Endothelial cell of umbilical vein (primary cell): ENCODE measurements around the gene CAMK2G. TPM values are rescaled to one million over a fixed set of nuclear protein-coding genes. Genes with fewer than 3 reads are reported as not detected.

Source experiments
- BruUV-seq: library from RNA; stranded (reverse); fragments of 400-500 nt; replicated peaks from 2 replicates; lab custom pipeline; 2021; lab: Mats Ljungman, UMichigan
- CTCF ChIA-PET: fragments of 300-600, 350-600 bp; sonication (Branson Sonifier 250); formaldehyde crosslinking; loops from one replicate; lab custom pipeline; 2021; ENCODE audit warnings: antibody characterized with exemption, inconsistent platforms; lab: Charles Lee
- POLR2A ChIA-PET: fragments of 300-600, 350-600 bp; sonication (Branson Sonifier 250); formaldehyde crosslinking; loops from one replicate; lab custom pipeline; 2021; ENCODE audit warnings: antibody characterized with exemption, inconsistent platforms; lab: Charles Lee
- DNase-seq: peaks from one replicate; pipeline ENCODE4 v3.0.0-alpha.2; 2011; ENCODE audit warnings: low read depth, low spot score
- FAIRE-seq: peaks from 2 replicates; lab custom pipeline; 2011; peaks lifted over from hg19 to GRCh38; lab: Jason Lieb, UNC
- H2AFZ ChIP-seq: 2 replicates; pipeline ENCODE4 v1.6.0; 2012; ENCODE audit warnings: low read depth, low read length, control low read depth, inconsistent platforms
- H3K27ac ChIP-seq: 2 replicates; pipeline ENCODE4 v1.5.1; 2011; ENCODE audit warnings: low read depth, mild to moderate bottlenecking, control low read depth, low read length, moderate library complexity; ENCODE audit not compliant: insufficient read depth
- H3K27me3 ChIP-seq, 2 experiments: 2 replicates each; pipeline versions ENCODE4 v1.6.0 to v1.6.1; 2011; ENCODE audit warnings: low read length in 2 of 2, mixed read lengths in 1 of 2; ENCODE audit not compliant: control insufficient read depth in 2 of 2, insufficient read depth in 2 of 2
- H3K36me3 ChIP-seq, 2 experiments: 2 replicates in 1 of 2; 3 replicates in 1 of 2; pipeline ENCODE4 v1.5.1; 2011; ENCODE audit warnings: low read length in 2 of 2, mild to moderate bottlenecking in 1 of 2, moderate library complexity in 1 of 2; ENCODE audit not compliant: control insufficient read depth in 2 of 2, insufficient read depth in 2 of 2; ENCODE audit errors: extremely low read depth in 1 of 2
- H3K4me1 ChIP-seq: 3 replicates; pipeline ENCODE4 v1.5.1; 2011; ENCODE audit warnings: mild to moderate bottlenecking, low read length; ENCODE audit not compliant: control insufficient read depth, insufficient read depth; ENCODE audit errors: extremely low read depth
- H3K4me2 ChIP-seq: 2 replicates; pipeline ENCODE4 v1.6.1; 2011; ENCODE audit warnings: low read length, control low read depth, mixed read lengths; ENCODE audit not compliant: insufficient read depth
- H3K4me3 ChIP-seq, 3 experiments: fragments of 200-600 bp in 1 of 3; sonication (generic), shearing (Covaris generic) in 1 of 3; replicated peaks in 1 of 3; 2 replicates each; pipeline ENCODE4 v1.5.1; 2011 to 2016; ENCODE audit warnings: control low read depth in 3 of 3, low read length in 3 of 3, mild to moderate bottlenecking in 2 of 3, inconsistent platforms in 1 of 3, low read depth in 1 of 3, moderate library complexity in 1 of 3; ENCODE audit not compliant: insufficient read depth in 1 of 3
- H3K79me2 ChIP-seq: 2 replicates; pipeline ENCODE4 v1.6.0; 2012; ENCODE audit warnings: low read length, inconsistent platforms; ENCODE audit not compliant: control insufficient read depth, insufficient read depth
- H3K9ac ChIP-seq: replicated peaks from 2 replicates; pipeline ENCODE3; 2011; ENCODE audit warnings: low read length, control low read depth; ENCODE audit not compliant: insufficient read depth; ENCODE audit errors: extremely low read depth
- H3K9me1 ChIP-seq: replicated peaks from 3 replicates; pipeline ENCODE4 v1.6.0; 2011; ENCODE audit warnings: mild to moderate bottlenecking, low read length; ENCODE audit not compliant: control insufficient read depth, insufficient read depth; ENCODE audit errors: extremely low read depth
- H3K9me3 ChIP-seq: replicated peaks from 2 replicates; pipeline ENCODE4 v1.5.1; 2012; ENCODE audit warnings: low read length, inconsistent platforms; ENCODE audit not compliant: control insufficient read depth, insufficient read depth
- H4K20me1 ChIP-seq: replicated peaks from 2 replicates; pipeline ENCODE3; 2011; ENCODE audit warnings: mild to moderate bottlenecking, low read length; ENCODE audit not compliant: control insufficient read depth, insufficient read depth; ENCODE audit errors: extremely low read depth
- EZH2 ChIP-seq: IDR thresholded peaks from 2 replicates; pipeline ENCODE4 v1.6.1; 2012; ENCODE audit warnings: borderline replicate concordance, low read depth, mild to moderate bottlenecking, moderate library complexity, low read length, inconsistent platforms; ENCODE audit not compliant: severe bottlenecking
- FOS ChIP-seq: IDR thresholded peaks from 2 replicates; pipeline ENCODE4 v1.6.1; 2011; ENCODE audit warnings: mild to moderate bottlenecking, low read length, moderate library complexity, borderline replicate concordance; ENCODE audit not compliant: insufficient read depth
- GATA2 ChIP-seq: IDR thresholded peaks from 2 replicates; pipeline ENCODE4 v1.7.0; 2011; ENCODE audit warnings: low read depth, mild to moderate bottlenecking, moderate library complexity, mixed read lengths, low read length; ENCODE audit not compliant: insufficient read length, insufficient read depth
- JUN ChIP-seq: IDR thresholded peaks from 2 replicates; pipeline ENCODE4 v1.6.1; 2011; ENCODE audit warnings: borderline replicate concordance, low read depth; ENCODE audit not compliant: insufficient read length, insufficient read depth
- MYC ChIP-seq: IDR thresholded peaks from one replicate; pipeline ENCODE4 v1.6.1; 2011; ENCODE audit warnings: mild to moderate bottlenecking, low read depth, low read length
- POLR2A ChIP-seq: IDR thresholded peaks from 2 replicates; pipeline ENCODE4 v1.6.1; 2012; ENCODE audit warnings: low read depth, mild to moderate bottlenecking, control low read depth, low read length
- POLR2AphosphoS5 ChIP-seq: IDR thresholded peaks from 2 replicates; pipeline ENCODE4 v1.6.1; 2012; ENCODE audit warnings: low read depth, mild to moderate bottlenecking, control low read depth, low read length, moderate library complexity; ENCODE audit not compliant: insufficient read depth
- dilution Hi-C: fragments of 300-500 bp; cut with MboI; formaldehyde crosslinking; loops from one replicate; pipeline ENCODE4 v1.15.0; 2019; ENCODE audit warnings: low sequenced_read_pairs; ENCODE audit not compliant: extremely low pct_ligation_motif_present
- intact Hi-C: fragments of 100-400 bp; cut with micrococcal nuclease; formaldehyde crosslinking; loops from one replicate; pipeline ENCODE4 v1.10.0; 2022
- polyA plus RNA-seq, 4 experiments: library from polyadenylated mRNA; depleted of rRNA in 3 of 4; stranded (reverse) in 3 of 4; unstranded in 1 of 4; fragments of >200 nt; gene quantifications; 2 replicates each; pipeline versions ENCODE4 v1.2.1 to v1.2.3, GENCODE V29; 2011 to 2012; ENCODE audit warnings: missing spikeins in 1 of 4
- total RNA-seq: library from RNA; stranded (reverse); gene quantifications from 2 replicates; pipeline ENCODE4 v1.2.3, GENCODE V29; 2021
- TF ChIP-seq, protein P1 (sequence below), 2 donors: IDR thresholded peaks; 1 replicate in 1 of 2; 2 replicates in 1 of 2; pipeline ENCODE4 v1.5.1; 2011; ENCODE audit warnings: low read length in 2 of 2, mild to moderate bottlenecking in 2 of 2, moderate library complexity in 2 of 2, control low read depth in 1 of 2, inconsistent platforms in 1 of 2, low read depth in 1 of 2; ENCODE audit not compliant: insufficient read depth in 1 of 2; ENCODE audit errors: extremely low read depth in 1 of 2
- TF ChIP-seq, protein P2 (sequence below): IDR thresholded peaks from 2 replicates; pipeline ENCODE4 v1.6.1; 2011; ENCODE audit not compliant: insufficient read depth, insufficient read length

Gene CAMK2G
- total and polyA plus RNA-seq, 2 donors (not counting 3 experiments of a cell fraction or from before 2014, with no cell fraction given): 27.2 to 33.6 TPM

DNA sequence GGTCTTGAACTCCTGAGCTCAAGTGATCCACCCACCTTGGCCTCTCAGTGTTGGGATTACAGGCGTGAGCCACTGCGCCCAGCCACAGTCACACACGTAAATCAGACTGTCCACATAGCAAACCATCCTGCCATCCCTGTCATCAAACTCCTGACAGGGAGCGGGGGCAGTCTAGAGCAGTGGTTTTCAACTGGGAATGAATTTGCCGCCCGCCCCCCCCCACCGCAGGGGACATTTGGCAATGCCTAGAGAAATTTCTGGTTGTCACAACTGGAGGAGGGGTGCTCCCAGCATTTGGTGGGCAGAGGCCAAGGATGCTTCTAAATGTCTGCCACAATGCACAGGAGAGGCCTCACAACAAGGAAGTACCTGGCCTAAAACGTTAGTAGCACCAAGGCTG is 24.1 kb downstream of the CAMK2G start:
- no peak overlapping the region for H3K4me3 ChIP-seq
- no peaks in the 10 kb centered on the region for H3K9me3 ChIP-seq
- DNase-seq (no peak), FAIRE-seq (no peak)
- H3K9ac ChIP-seq: no peak overlapping the region
- peaks cover 12 to 33% of the 10 kb centered on the region in 2 experiments for H3K36me3 ChIP-seq
- TF ChIP-seq MYC: no peak
- TF ChIP-seq, protein P1, sequence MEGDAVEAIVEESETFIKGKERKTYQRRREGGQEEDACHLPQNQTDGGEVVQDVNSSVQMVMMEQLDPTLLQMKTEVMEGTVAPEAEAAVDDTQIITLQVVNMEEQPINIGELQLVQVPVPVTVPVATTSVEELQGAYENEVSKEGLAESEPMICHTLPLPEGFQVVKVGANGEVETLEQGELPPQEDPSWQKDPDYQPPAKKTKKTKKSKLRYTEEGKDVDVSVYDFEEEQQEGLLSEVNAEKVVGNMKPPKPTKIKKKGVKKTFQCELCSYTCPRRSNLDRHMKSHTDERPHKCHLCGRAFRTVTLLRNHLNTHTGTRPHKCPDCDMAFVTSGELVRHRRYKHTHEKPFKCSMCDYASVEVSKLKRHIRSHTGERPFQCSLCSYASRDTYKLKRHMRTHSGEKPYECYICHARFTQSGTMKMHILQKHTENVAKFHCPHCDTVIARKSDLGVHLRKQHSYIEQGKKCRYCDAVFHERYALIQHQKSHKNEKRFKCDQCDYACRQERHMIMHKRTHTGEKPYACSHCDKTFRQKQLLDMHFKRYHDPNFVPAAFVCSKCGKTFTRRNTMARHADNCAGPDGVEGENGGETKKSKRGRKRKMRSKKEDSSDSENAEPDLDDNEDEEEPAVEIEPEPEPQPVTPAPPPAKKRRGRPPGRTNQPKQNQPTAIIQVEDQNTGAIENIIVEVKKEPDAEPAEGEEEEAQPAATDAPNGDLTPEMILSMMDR (IDR thresholded peaks at IDR 0.05; ENCODE audit: extremely low read depth in 1 of 2, insufficient read depth in 1 of 2, low read depth in 1 of 2, low read length in 2 of 2): no peak
- TF ChIP-seq, protein P2, sequence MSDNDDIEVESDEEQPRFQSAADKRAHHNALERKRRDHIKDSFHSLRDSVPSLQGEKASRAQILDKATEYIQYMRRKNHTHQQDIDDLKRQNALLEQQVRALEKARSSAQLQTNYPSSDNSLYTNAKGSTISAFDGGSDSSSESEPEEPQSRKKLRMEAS: no peak
- TF ChIP-seq POLR2A: no peak
- TF ChIP-seq EZH2: no peak
- TF ChIP-seq JUN: no peak
- no peak for TF ChIP-seq GATA2
- no peak for TF ChIP-seq POLR2AphosphoS5
- no peak for TF ChIP-seq FOS
- H3K27me3 ChIP-seq: no peaks in the 10 kb centered on the region
- intact Hi-C loops: no loop called here
- no peaks in the 10 kb centered on the region for H3K79me2 ChIP-seq
- no peaks in the 10 kb centered on the region for H4K20me1 ChIP-seq
- H3K4me2 ChIP-seq: no peak overlapping the region
- ChIA-PET POLR2A (no interaction called here), CTCF (interaction anchor here (0.7 to 11.6 kb wide), 9 partner anchors 10 to 253 kb away, joined by 3 to 171 read pairs (median 4); no protein-coding TSS in a partner anchor)
- H3K4me1 ChIP-seq: no peaks in the 10 kb centered on the region
- no peak overlapping the region for H2AFZ ChIP-seq
- no TSS peak for BruUV-seq
- H3K9me1 ChIP-seq: no peaks in the 10 kb centered on the region
- no peak overlapping the region for H3K27ac ChIP-seq
- dilution Hi-C loops: no loop called here
